Heart right ventricle (tissue), 16 donors: ENCODE measurements around the gene FGFR1OP2. TPM values are rescaled to one million over a fixed set of nuclear protein-coding genes. Genes with fewer than 3 reads are reported as not detected.

Experiments used
- ATAC-seq, 8 donors: fragments of 200-7000 bp; cut with Tn5 transposase; one replicate each; pipeline ENCODE4 v1.9.1; 2020; ENCODE audit warnings: mild to moderate bottlenecking in 8 of 8, moderate library complexity in 8 of 8, moderate number of reproducible peaks in 1 of 8
- DNase-seq, 2 donors: peaks; one replicate each; pipeline ENCODE4 v3.0.0-alpha.2; 2020
- H3K27ac ChIP-seq, 10 donors: fragments of 200-600 bp; sonication (generic) in 2 of 10; one replicate each; pipeline versions ENCODE4 v1.5.0 to v1.8.0; 2020 to 2022; ENCODE audit warnings: mild to moderate bottlenecking in 3 of 10
- H3K27me3 ChIP-seq, 7 donors: fragments of 200-600 bp; one replicate each; pipeline ENCODE4 v1.8.0; 2021 to 2022; ENCODE audit warnings: mild to moderate bottlenecking in 2 of 7
- H3K36me3 ChIP-seq, 9 donors: fragments of 200-600 bp; sonication (generic) in 1 of 9; one replicate each; pipeline versions ENCODE4 v1.5.0 to v1.8.0; 2020 to 2022; ENCODE audit warnings: mild to moderate bottlenecking in 2 of 9
- H3K4me1 ChIP-seq, 9 donors: fragments of 200-600 bp; sonication (generic) in 1 of 9; one replicate each; pipeline versions ENCODE4 v1.5.0 to v1.8.0; 2020 to 2022; ENCODE audit warnings: mild to moderate bottlenecking in 4 of 9
- H3K4me3 ChIP-seq, 10 donors: fragments of 200-600 bp; sonication (generic) in 2 of 10; one replicate each; pipeline versions ENCODE4 v1.5.0 to v1.8.0; 2020 to 2022; ENCODE audit warnings: mild to moderate bottlenecking in 7 of 10, moderate library complexity in 2 of 10
- H3K9me3 ChIP-seq, 11 donors: fragments of 200-600 bp in 10 of 11; sonication (generic) in 2 of 11; one replicate each; pipeline versions ENCODE4 v1.5.0 to v1.8.0; 2013 to 2022; ENCODE audit warnings: mild to moderate bottlenecking in 2 of 11, control low read depth in 1 of 11, moderate library complexity in 1 of 11
- WGBS, 2 donors: extraction: QIAGEN DNeasy Blood & Tissue Kit; methylation state at CpG; one replicate each; pipeline ENCODE4 v1.1.7; 2013; ENCODE audit warnings: inconsistent platforms in 1 of 2; 5-methylcytosine and 5-hydroxymethylcytosine counted together
- intact Hi-C, 10 donors: fragments of 100-400 bp; cut with DNase I; formaldehyde crosslinking; loops; one replicate each; pipeline versions ENCODE4 v1.11.1 to v1.14.2; 2022
- polyA plus RNA-seq, 2 donors: library from polyadenylated mRNA; stranded (reverse); fragments of 200-250 nt; gene quantifications; one replicate each; pipeline ENCODE4 v1.2.3, GENCODE V29; 2013
- total RNA-seq, 10 donors: library from RNA; stranded (reverse); fragmentation: NEBNext Ultra II Directional in 3 of 10; extraction: Animal tissue kit (Norgen Biotek cat#: 25700) in 3 of 10; gene quantifications; one replicate each; pipeline versions ENCODE4 v1.2.1 to v1.2.4, GENCODE V29; 2021 to 2023
- TF ChIP-seq, protein P1 (sequence below), 9 donors: fragments of 200-600 bp; sonication (generic) in 2 of 9; IDR thresholded peaks; one replicate each; pipeline versions ENCODE4 v1.5.0 to v1.8.0; 2021 to 2022; ENCODE audit warnings: antibody characterized with exemption in 9 of 9, mild to moderate bottlenecking in 5 of 9, moderate library complexity in 1 of 9
- donor health status: Arrhythmogenic right ventricular cardiomyopathy.
- donor health status: ischemic (EF 13 %, LVEDD 7.1; RV severe dilation, severe dysfunction).
- donor health status: healthy with polysubstance abuse.
- donor health status: DM: no; HTN: yes; CAD: no.
- donor health status: DM: no; HTN: no; CAD: no.
- donor health status: ischemic (EF 25% LVEDD 6.9; RV normal size, moderate dysfunction).
- donor health status: ischemic (EF 25% LVEDD 5.7; RV mildly dilated, moderate dysfunction).
- donor health status: healthy.
- donor health status: DM: yes; HTN: yes; CAD: no.
- donor health status: Ischemic cardiomyopathy.
- donor health status: ischemic (EF 35%, LVEDD 5.7; RV mildly dilated, moderate dysfunction).
- donor health status: nonischemic (EF 11% LVEDD 7.7; RV severe dilation, severe dysfunction).
- donor health status: DM: yes; HTN: yes; CAD: no.
- donor health status: PGD.
- donor health status: ischemic (EF 29% LVEDD 5.4; RV normal size, mild dysfunction).
- donor health status: nonischemic (EF 23%, LVEDD 6.1; RV moderate dilation, normal function).

Gene FGFR1OP2
- total and polyA plus RNA-seq, 12 donors = 22.3 to 41.6 (median 27.9) TPM

DNA sequence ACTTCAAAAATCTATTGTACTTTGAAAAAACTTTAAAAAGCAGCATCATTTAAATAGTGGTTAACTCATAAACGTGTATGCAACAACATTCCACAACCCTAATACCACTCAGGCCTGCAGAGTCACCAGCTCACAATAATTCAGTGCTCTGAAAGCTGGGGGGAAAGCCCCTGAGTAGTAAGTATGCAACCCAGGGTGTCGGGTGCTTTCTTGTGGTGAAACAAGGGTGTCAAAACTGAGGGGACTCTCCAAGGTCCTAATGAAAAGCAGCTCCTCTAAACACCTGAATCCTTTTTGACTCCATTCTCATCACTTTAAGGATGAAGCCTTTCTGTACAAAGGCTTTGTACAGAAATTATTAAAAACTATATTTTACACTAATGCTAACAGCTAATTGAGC, 33.7 kb downstream of the FGFR1OP2 start:
- TF ChIP-seq, protein P1, sequence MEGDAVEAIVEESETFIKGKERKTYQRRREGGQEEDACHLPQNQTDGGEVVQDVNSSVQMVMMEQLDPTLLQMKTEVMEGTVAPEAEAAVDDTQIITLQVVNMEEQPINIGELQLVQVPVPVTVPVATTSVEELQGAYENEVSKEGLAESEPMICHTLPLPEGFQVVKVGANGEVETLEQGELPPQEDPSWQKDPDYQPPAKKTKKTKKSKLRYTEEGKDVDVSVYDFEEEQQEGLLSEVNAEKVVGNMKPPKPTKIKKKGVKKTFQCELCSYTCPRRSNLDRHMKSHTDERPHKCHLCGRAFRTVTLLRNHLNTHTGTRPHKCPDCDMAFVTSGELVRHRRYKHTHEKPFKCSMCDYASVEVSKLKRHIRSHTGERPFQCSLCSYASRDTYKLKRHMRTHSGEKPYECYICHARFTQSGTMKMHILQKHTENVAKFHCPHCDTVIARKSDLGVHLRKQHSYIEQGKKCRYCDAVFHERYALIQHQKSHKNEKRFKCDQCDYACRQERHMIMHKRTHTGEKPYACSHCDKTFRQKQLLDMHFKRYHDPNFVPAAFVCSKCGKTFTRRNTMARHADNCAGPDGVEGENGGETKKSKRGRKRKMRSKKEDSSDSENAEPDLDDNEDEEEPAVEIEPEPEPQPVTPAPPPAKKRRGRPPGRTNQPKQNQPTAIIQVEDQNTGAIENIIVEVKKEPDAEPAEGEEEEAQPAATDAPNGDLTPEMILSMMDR (IDR thresholded peaks at IDR 0.05) = no peak
- no peak for DNase-seq
- ATAC-seq = no peak
- no peak overlapping the region for H3K27ac ChIP-seq
- no peaks in the 10 kb centered on the region for H3K9me3 ChIP-seq
- no peak overlapping the region for H3K4me3 ChIP-seq
- intact Hi-C loops = no loop called here
- H3K4me1 ChIP-seq = peaks cover 0 to 6% (median 0%) of the 10 kb centered on the region in 9 donors
- H3K27me3 ChIP-seq = no peaks in the 10 kb centered on the region
- peaks cover 0 to 93% (median 29%) of the 10 kb centered on the region in 9 donors for H3K36me3 ChIP-seq
- 86 to 88% methylated on average over 2 of the region's 2 CpGs for WGBS, 2 donors

DNA sequence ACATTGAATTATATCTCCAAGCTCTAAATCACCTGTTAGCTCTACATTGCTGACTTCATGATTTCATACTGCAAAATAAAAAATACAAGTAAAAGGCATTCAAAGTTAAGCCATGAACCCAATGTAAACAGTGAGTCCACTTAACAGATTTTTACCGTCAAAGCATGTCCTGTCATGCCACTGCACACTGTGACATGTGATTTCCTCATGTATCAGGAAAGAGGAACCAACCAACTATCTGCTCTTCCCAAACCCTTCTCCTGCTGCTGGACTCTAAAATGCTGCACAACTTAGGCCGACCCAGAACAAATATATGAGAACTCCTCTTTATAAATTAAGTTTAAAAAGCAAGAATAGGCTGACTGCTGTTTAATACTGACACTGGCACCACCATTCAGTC, 38.4 kb downstream of the FGFR1OP2 start:
- 91 to 92% methylated on average over 2 of the region's 2 CpGs for whole genome bisulfite sequencing, 2 donors
- Histone ChIP-seq H3K4me1 (peaks cover 0 to 13% (median 4%) of the 10 kb centered on the region in 9 donors), H3K9me3 (no peaks in the 10 kb centered on the region), H3K36me3 (peaks cover 0 to 93% (median 15%) of the 10 kb centered on the region in 9 donors), H3K4me3 (no peak overlapping the region), H3K27me3 (no peaks in the 10 kb centered on the region), H3K27ac (peak overlapping the region in 1 of 10 donors; percentile 24)
- peak in 1 of 8 donors; percentile 19 for ATAC-seq
- intact Hi-C loops = no loop called here
- DNase-seq = no peak
- TF ChIP-seq, protein P1 (IDR thresholded peaks at IDR 0.05) = no peak

DNA sequence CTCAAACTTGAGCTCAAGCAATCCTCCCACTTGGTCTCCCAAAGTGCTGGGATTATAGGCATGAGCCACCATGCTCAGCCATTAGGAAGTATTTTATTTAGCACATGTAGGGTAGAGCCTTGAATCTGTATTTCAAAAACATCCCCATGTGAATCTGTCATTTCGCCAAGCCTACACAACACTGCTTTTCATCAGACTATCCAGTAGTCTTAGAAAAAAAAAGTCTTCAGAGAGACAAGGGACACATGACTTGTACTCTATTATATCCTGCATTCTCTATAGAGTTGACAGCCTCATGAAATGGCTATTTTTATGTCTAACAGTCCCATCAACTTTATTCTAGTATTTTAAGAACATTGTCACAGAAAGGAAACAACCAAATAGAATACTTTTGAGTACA, 40.5 kb downstream of the FGFR1OP2 start:
- Histone ChIP-seq H3K4me1 (peaks cover 0 to 13% (median 4%) of the 10 kb centered on the region in 9 donors), H3K27me3 (no peaks in the 10 kb centered on the region), H3K27ac (no peak overlapping the region), H3K36me3 (peaks cover 0 to 93% (median 5%) of the 10 kb centered on the region in 9 donors), H3K4me3 (no peak overlapping the region), H3K9me3 (no peaks in the 10 kb centered on the region)
- intact Hi-C loops = no loop called here
- WGBS, 2 donors = 60 to 78% methylated on average over 1 of the region's 1 CpG
- ATAC-seq (no peak), DNase-seq (no peak)
- TF ChIP-seq, protein P1 (IDR thresholded peaks at IDR 0.05) = no peak

DNA sequence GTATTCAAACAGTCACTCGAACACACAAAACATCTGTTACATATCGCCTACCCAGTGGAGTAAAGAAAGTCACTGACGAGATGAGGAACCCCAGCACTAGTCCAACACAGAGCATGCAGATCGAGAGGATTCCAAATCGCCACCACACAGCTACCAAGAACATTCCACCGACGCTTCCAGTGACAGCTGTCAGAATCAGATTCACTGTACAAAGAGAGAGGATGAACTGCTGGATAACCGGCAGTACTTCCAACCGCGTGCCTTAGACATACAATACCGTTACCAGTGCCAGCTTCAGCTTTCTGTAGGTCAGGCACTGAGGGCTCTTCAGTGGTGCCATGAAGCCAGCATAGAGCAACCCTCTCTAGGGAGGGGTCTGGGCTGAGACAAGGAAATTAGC, 41.5 kb downstream of the FGFR1OP2 start:
- intact Hi-C loops = no loop called here
- no peak overlapping the region for H3K27ac ChIP-seq
- no peak overlapping the region for H3K4me3 ChIP-seq
- 66 to 82% methylated on average over 11 of the region's 11 CpGs for WGBS, 2 donors
- peaks cover 0 to 93% (median under 1%) of the 10 kb centered on the region in 9 donors for H3K36me3 ChIP-seq
- TF ChIP-seq, protein P1 (IDR thresholded peaks at IDR 0.05) = no peak
- no peak for DNase-seq
- peaks cover 0 to 13% (median 4%) of the 10 kb centered on the region in 9 donors for H3K4me1 ChIP-seq
- H3K9me3 ChIP-seq = no peaks in the 10 kb centered on the region
- no peaks in the 10 kb centered on the region for H3K27me3 ChIP-seq
- no peak for ATAC-seq
